Colonic mucosa (tissue), 4 donors: Measurements from ENCODE around the gene MS4A12. TPM values are rescaled to one million over a fixed set of nuclear protein-coding genes. Genes with fewer than 3 reads are reported as not detected.

Experiments used
- DNase-seq: peaks from one replicate; pipeline ENCODE4 v3.0.0-alpha.2; 2020
- H3K27ac ChIP-seq: fragments of 200-600 bp; one replicate; pipeline ENCODE4 v1.8.0; 2021
- H3K27me3 ChIP-seq: fragments of 200-600 bp; one replicate; pipeline ENCODE4 v1.8.0; 2021
- H3K36me3 ChIP-seq: fragments of 200-600 bp; one replicate; pipeline ENCODE4 v1.8.0; 2021
- H3K4me1 ChIP-seq: fragments of 200-600 bp; one replicate; pipeline ENCODE4 v1.8.0; 2021; ENCODE audit warnings: mild to moderate bottlenecking
- H3K4me3 ChIP-seq: fragments of 200-600 bp; one replicate; pipeline ENCODE4 v1.8.0; 2021
- H3K9ac ChIP-seq, 2 donors: one replicate each; pipeline ENCODE4 v1.7.0; 2013; ENCODE audit warnings: control low read depth in 2 of 2, low read depth in 2 of 2, low read length in 2 of 2
- H3K9me3 ChIP-seq: fragments of 200-600 bp; one replicate; pipeline ENCODE4 v1.8.0; 2021
- CTCF ChIP-seq: fragments of 200-600 bp; IDR thresholded peaks from one replicate; pipeline ENCODE4 v1.8.0; 2022; ENCODE audit warnings: antibody characterized with exemption, mild to moderate bottlenecking
- intact Hi-C: fragments of 100-400 bp; cut with DNase I; formaldehyde crosslinking; loops from one replicate; pipeline ENCODE4 v1.14.1; 2022
- total RNA-seq, 2 donors: library from RNA; stranded (reverse); fragmentation: NEBNext Ultra II Directional in 1 of 2; extraction: Animal tissue kit (Norgen Biotek cat#: 25700) in 1 of 2; gene quantifications; one replicate each; pipeline ENCODE4 v1.2.1, GENCODE V29; 2021
- donor health status: healthy.
- donor health status: DM: no; HTN: no; CAD: no.
- donor health status: DM: no; HTN: no; CAD: no.

The MS4A12 gene
- total RNA-seq, 2 donors from 2014 or later = 46.5 to 445 TPM

- intact Hi-C loops = no loop called here
- H3K9me3 ChIP-seq = no peaks in the 10 kb centered on the region
- H3K27ac ChIP-seq = no peak overlapping the region
- no peaks in the 10 kb centered on the region for H3K36me3 ChIP-seq
- H3K9ac ChIP-seq = no peak overlapping the region
- H3K4me3 ChIP-seq = no peak overlapping the region
- TF ChIP-seq CTCF = no peak
- DNase-seq = no peak
- no peaks in the 10 kb centered on the region for H3K27me3 ChIP-seq
- H3K4me1 ChIP-seq = no peaks in the 10 kb centered on the region
These were observed 35.0 kb upstream of the MS4A12 start for GRCh38 chr11:60457576-60457975.

GRCh38 chr11:60459345-60459744, 33.2 kb upstream of the MS4A12 start:
- H3K9ac ChIP-seq = no peak overlapping the region
- intact Hi-C loops = no loop called here
- H3K4me1 ChIP-seq = no peaks in the 10 kb centered on the region
- H3K27me3 ChIP-seq = no peaks in the 10 kb centered on the region
- DNase-seq = no peak
- H3K4me3 ChIP-seq = no peak overlapping the region
- no peaks in the 10 kb centered on the region for H3K9me3 ChIP-seq
- no peak overlapping the region for H3K27ac ChIP-seq
- H3K36me3 ChIP-seq = no peaks in the 10 kb centered on the region
- no peak for TF ChIP-seq CTCF

- Histone ChIP-seq H3K4me3 (no peak overlapping the region), H3K4me1 (no peaks in the 10 kb centered on the region), H3K27me3 (no peaks in the 10 kb centered on the region), H3K9me3 (no peaks in the 10 kb centered on the region), H3K9ac (no peak overlapping the region), H3K27ac (no peak overlapping the region), H3K36me3 (no peaks in the 10 kb centered on the region)
- intact Hi-C loops = no loop called here
- DNase-seq = no peak
- TF ChIP-seq CTCF = no peak
These were observed 23.7 kb upstream of the MS4A12 start for GRCh38 chr11:60468829-60469228.

GRCh38 chr11:60469723-60470122, 22.9 kb upstream of the MS4A12 start:
- no peaks in the 10 kb centered on the region for H3K36me3 ChIP-seq
- no peaks in the 10 kb centered on the region for H3K9me3 ChIP-seq
- H3K9ac ChIP-seq = no peak overlapping the region
- H3K27ac ChIP-seq = no peak overlapping the region
- no peak for TF ChIP-seq CTCF
- intact Hi-C loops = no loop called here
- H3K4me1 ChIP-seq = no peaks in the 10 kb centered on the region
- no peak for DNase-seq
- H3K27me3 ChIP-seq = no peaks in the 10 kb centered on the region
- no peak overlapping the region for H3K4me3 ChIP-seq

GRCh38 chr11:60477035-60477445, 15.5 kb upstream of the MS4A12 start:
- TF ChIP-seq CTCF = no peak
- H3K36me3 ChIP-seq = no peaks in the 10 kb centered on the region
- no peak overlapping the region for H3K4me3 ChIP-seq
- H3K27me3 ChIP-seq = no peaks in the 10 kb centered on the region
- intact Hi-C loops = no loop called here
- no peak overlapping the region for H3K9ac ChIP-seq
- no peak overlapping the region for H3K27ac ChIP-seq
- no peak for DNase-seq
- H3K4me1 ChIP-seq = no peaks in the 10 kb centered on the region
- no peaks in the 10 kb centered on the region for H3K9me3 ChIP-seq

- H3K27me3 ChIP-seq = no peaks in the 10 kb centered on the region
- no peaks in the 10 kb centered on the region for H3K4me1 ChIP-seq
- no peak for DNase-seq
- no peaks in the 10 kb centered on the region for H3K36me3 ChIP-seq
- H3K9ac ChIP-seq = no peak overlapping the region
- no peak overlapping the region for H3K27ac ChIP-seq
- no peaks in the 10 kb centered on the region for H3K9me3 ChIP-seq
- H3K4me3 ChIP-seq = no peak overlapping the region
- no peak for TF ChIP-seq CTCF
- intact Hi-C loops = no loop called here
These were observed 10.2 kb upstream of the MS4A12 start for GRCh38 chr11:60482361-60482760.
